ENCODE data around the gene COL11A2.
"Not testable (repeated sequence)": the region's sequence is repeated elsewhere in the genome, so short reads cannot be mapped to it uniquely, and the experiment has no call there.

The COL11A2 gene

GRCh38 chr6:33192105-33192646, at the start of gene COL11A2:
TSS of gene COL11A2 (minus strand) at chr6:33192467. CDS start at chr6:33192240, 227 bp downstream.
- peak in 1 of 56 donors; percentile 18 for DNase-seq

- DNase-seq: no peak
Measured at GRCh38 chr6:33241968-33242367, 49.7 kb upstream of the COL11A2 start.

DNA sequence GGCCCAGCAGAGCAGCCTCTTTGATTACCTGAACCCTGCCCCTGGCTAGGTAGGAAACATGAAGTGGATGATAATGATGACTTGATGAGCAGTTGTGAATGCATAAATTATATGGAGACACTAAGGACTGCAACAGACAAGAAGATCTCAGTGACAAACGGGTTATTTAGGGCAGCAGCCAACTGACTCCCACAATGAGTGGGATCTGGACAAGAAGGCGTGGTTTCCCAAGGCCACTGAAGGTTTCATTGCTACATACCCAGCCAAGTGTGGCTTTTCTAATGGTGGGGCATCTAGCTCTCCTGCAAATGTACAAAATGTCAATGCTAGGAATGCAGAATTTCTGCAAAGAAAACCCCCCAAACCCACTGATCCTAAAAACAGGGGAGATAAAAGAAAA, 45.5 kb upstream of the COL11A2 start:
- DNase-seq: no peak

GRCh38 chr6:33236852-33237251, 44.6 kb upstream of the COL11A2 start:
- no peak for DNase-seq

DNA sequence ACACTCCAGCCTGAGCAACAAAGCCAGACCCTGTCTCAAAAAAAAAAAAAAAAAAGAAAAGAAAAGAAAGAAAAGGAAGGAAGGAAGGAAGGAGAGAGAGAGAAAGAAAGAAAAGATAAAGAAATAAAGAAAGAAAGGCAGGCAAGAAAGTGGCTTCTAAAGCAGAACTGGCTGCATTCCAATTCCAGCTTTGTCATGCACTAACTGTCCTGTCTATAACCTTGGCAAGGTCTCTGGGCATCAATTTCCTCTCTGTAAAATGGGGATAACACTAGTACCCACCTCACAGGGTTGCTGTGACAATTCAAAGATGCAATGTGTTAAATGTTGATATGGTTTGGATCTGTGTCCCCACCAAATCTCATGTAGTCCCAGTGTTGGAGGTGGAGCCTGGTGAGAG, 44.1 kb upstream of the COL11A2 start:
- no peak for DNase-seq

GRCh38 chr6:33235221-33235634, 43.0 kb upstream of the COL11A2 start:
- no peak for DNase-seq

DNA sequence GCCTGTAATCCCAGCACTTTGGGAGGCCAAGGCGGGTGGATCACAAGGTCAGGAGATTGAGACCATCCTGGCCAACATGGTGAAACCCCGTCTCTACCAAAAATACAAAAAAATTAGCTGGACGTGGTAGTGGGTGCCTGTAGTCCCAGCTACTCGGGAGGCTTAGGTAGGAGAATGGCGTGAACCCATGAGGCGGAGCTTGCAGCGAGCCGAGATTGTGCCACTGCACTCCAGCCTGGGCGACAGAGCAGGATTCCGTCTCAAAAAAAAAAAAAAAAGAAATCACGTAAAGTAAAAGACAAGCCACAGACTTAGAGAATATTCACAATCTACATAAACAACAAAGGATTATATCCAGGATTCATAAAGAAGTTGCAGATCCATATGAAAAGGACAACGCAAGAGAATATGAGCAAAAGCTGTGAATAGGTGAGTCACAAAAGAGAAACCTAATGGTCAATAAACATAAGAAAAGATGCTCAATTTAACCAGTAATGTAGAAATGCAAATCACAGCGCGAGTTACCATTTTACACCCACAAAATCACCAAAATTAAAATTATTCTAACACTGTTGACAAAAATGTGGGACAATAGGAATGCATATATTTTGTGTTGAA, 34.3 kb upstream of the COL11A2 start:
- not testable (repeated sequence) for DNase-seq

GRCh38 chr6:33217681-33218080, 25.4 kb upstream of the COL11A2 start:
- DNase-seq: no peak

DNA sequence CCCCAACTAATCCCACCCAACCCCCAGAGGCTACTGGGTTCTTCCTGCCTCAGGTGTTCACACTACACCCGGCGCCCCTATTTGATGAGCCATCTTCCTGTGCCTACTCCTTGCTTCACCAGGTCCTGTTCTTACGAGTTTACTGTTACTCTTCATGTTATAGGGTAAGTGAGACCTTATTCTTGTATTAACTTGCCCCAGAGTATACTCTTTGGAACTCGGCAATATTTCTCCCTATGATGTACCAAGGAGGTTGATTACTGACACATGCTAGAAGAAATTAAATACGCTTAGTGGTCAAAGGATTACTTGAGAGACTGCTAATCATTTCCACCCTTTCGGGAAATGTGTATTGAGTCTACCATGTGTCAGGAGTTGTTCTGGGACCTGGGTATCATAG, 25.0 kb upstream of the COL11A2 start:
- DNase-seq: no peak

DNA sequence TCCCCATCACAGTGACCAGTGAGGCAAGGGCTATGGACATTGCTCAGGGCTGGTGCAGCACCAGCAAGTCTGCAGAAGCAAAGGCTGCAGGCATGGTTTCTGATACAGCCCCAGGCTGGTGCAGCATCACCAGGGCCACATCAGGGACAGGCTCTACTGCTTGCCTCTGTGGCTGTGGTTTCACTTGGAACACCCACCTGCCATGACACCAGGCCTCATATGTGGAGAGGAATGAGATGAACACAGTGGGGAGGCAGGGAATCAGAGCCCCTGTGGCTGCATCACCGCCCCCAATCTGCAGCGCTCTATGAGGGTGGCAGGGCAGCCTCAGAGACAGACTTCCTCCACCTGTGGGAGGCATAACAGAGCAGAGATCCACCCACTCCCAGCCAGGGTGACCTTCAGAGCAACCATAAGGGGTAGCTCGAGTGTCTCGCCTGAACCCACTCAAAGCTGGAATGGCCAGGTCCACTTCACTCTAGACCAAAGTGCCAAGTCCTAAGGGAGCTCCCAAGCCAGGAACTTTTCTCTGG, 23.9 kb upstream of the COL11A2 start:
- DNase-seq: no peak

DNA sequence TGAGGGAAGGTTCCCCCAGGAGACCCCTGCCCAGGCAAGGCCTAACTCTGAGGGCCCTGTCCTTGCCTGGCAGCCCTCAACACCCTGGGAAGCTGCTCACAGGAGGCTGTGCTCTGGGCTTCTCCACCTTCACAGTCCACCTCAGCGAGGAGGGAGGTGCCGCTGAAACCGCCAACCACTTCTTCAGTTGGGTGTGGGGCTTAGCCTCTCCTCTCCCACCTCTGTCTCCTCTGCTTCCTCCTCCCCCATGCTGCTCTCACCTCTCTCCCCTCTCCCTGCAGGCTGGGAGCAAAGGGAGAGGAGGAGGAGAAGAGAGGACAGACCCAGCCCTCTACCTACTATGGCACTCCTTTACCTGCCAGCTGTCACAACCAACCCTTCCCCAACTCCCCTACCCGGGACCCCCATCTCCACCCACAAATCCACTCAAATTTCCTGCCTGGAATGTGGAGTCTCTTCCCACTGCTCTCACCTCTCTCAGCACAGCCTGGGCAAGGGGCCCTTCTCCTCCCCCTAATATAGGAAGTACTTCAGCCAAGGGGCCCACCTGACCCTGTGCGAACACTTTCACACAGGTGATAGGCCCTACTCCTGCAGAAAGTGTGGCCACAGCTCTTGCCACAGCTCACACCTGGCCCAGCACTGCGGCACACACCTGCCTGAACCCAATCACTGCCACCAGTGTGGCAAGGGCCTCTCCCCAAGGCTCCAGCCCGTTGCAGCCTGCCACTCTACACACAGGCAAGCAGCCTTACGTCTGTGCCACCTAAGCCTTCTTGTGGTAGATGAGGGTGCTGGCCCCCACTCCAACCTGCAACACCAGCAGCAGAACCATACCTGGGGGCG, 23.2 kb upstream of the COL11A2 start:
- no peak for DNase-seq

GRCh38 chr6:33213989-33214335, 21.7 kb upstream of the COL11A2 start:
- DNase-seq: no peak

DNA sequence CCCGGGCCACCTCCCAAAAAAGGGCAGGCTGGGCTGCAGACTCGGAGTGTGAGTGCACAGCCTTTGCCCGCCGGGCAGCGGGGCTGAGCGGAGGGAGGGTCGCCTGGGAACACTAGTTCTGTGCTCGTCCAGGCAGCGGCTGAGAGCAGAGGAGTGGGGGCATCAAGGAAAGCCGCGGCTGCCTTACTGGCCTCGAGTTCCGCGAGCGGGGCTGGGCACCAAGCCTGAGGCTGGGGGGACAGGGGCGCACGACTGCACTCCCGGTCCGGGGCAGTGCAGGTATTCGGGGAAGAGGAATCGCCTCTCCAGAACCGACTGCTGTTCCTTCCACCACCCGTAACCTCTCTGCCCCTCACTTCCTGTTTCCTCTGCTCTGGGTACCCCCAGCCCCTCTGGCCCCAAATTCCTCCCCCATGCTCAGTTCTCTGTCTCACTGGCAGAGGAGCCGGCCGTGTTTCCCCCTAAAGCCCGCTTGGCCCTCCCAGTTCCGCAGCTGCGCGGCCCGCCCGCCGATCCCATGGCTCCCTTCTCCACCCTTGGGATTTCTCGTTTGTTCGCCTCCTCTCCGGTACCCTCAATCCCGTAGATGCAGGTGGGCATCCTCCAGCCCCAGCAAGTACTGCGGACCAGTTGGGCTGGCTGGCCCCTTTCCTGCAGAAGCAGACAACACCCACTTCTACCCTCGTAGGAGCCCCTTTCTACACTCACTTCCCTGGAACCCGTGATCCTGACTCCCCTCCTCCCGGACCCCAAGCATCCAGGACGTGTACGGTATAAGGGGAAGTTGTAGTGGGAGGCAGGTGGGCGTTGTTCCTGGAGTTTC, 21.1 kb upstream of the COL11A2 start:
- DNase-seq: peak in 20 of 56 donors; percentile 13 to 66 (median 40)

DNA sequence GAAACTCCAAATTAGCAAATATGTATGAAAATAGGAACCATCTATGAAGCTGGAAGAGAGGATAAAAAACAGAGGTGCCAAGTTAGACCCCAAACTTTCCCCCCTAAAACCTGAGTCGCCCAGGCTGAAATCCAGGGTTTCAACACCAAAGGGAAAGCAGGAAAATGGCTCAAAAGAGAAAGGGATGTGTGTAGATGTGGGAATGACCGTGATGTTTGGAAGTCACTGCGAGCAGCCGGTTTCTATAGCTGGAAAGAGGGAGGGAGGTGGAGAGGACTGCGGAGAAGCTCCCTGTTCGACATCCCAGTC, 20.5 kb upstream of the COL11A2 start:
- DNase-seq: no peak

DNA sequence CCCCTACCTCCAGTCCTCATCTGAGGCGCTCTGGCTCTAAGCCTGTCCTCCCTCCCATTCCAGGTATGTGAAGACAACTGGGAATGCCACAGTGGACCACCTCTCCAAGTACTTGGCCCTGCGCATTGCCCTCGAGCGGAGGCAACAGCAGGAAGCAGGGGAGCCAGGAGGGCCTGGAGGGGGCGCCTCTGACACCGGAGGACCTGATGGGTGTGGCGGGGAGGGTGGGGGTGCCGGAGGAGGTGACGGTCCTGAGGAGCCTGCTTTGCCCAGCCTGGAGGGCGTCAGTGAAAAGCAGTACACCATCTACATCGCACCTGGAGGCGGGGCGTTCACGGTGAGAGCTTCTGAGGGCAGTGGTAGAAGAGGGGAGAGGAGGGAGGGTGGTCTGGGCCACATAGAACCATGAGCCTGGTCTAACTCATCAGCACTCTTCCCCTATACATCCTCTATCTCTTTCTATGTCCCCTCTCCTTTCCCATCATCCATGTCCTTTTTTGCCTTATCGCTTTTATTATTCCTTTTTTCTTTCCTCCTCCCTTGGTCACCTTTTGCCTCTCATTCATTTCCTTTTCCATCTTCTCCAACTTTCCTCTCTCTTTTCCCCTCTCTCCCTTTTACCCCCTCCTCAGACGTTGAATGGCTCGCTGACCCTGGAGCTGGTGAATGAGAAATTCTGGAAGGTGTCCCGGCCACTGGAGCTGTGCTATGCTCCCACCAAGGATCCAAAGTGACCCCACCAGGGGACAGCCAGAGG, 19.6 kb upstream of the COL11A2 start:
- DNase-seq: no peak

- DNase-seq: no peak
Measured at GRCh38 chr6:33211136-33211535, 18.9 kb upstream of the COL11A2 start.

- DNase-seq: no peak
Measured at GRCh38 chr6:33209856-33210255, 17.6 kb upstream of the COL11A2 start.

- peak in 54 of 56 donors; percentile 36 to 93 (median 79) for DNase-seq
Measured at GRCh38 chr6:33208091-33208967, 16.1 kb upstream of the COL11A2 start, which contains the start of gene RING1. TSS of gene RING1 (plus strand) at chr6:33208500. CDS start at chr6:33208823, 323 bp downstream.

- peak in 18 of 56 donors; percentile 13 to 69 (median 48) for DNase-seq
Measured at GRCh38 chr6:33207552-33208090, 15.4 kb upstream of the COL11A2 start.
